Stimulated activated CD4-positive, alpha-beta T cell treated with anti-CD3 and anti-CD28 coated beads, Interleukin-4, amount 100 ng/mL, for 48 hours (primary cell): ENCODE measurements around the gene TSPO.

Experiments used
- DNase-seq, 2 donors: peaks; one replicate each; pipeline ENCODE4 v3.0.0-alpha.2; 2020; ENCODE audit warnings: low read depth in 2 of 2

The TSPO gene

DNA sequence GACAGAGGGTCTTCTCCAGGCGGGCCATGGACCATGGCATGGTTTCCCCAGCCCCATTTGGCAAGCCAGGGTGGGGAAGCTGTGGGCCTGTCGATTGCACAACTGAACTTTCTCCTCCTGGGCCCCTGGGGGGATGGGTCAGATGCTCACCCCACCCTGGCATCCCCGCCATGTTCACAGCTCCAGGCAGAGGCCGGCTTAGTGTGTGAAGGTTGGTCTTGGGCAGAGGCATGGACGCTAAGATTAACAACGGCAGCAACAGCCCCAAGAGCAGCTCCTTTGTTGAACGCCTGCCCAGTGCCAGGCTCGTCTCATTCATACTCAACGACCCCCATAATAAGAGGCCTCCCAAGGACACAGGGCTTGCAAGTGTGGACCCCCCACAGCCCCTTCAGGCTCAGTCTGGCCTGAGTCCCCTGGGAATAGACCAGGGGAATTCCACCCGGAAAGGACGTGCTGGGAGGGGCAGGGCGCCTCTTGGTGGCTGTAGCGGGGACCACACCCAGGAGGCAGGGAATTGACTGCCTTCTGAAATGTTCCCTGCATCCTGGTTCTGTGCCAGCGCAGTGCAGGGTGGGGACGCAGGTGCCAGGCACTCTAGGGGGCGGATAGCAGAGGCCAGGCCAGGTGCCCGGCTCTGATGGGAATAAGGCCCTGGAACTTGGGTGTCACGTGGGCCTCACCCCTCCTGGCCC is 8.3 kb downstream of the TSPO start:
- DNase-seq, result no peak

GRCh38 chr22:43160497-43161126 is 9.3 kb downstream of the TSPO start:
- DNase-seq, result no peak

GRCh38 chr22:43162412-43163150 is 11.2 kb downstream of the TSPO start:
- DNase-seq, result no peak

GRCh38 chr22:43163241-43163795 is 12.0 kb downstream of the TSPO start:
- no peak for DNase-seq

- no peak for DNase-seq
These were observed 13.3 kb downstream of the TSPO start for GRCh38 chr22:43164636-43165035.

DNA sequence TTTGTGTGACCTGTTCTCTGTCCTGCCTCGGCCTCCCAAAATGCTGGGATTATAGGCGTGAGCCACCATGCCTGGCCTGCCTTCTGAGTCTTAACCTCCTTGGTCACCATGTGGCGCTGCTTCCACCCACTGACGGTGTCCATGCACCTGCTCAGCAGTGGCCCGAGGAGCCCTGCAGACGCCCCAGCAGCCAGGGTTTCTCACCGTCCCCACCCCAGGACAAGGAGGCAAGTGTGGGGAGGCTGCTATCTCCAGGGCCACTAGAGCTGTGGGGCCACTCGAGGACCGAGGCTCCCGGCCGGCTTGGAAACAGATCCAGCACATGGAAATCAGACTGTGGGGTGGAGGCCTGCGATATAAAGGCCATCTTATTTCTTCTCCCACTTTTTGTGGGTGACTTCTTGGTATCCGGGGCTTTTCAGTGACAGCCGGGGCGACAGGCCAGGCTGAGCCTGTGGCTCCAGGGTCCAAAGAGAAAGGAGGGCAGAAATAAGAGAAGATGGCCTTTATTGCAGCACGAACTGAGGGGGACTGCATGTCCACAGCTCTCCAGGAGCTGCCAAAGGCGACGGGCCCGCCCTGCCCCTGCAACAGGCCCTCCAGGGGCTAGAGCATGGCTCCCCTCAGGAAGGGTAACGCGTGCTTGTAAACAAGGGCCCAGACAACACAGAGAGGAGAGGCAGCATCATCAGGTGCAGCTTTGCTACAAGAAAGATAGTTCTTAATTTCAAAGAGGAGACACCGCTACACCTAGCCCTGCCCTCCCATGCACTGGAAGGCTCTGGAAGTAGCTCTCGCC is 15.0 kb downstream of the TSPO start:
- DNase-seq, result no peak

DNA sequence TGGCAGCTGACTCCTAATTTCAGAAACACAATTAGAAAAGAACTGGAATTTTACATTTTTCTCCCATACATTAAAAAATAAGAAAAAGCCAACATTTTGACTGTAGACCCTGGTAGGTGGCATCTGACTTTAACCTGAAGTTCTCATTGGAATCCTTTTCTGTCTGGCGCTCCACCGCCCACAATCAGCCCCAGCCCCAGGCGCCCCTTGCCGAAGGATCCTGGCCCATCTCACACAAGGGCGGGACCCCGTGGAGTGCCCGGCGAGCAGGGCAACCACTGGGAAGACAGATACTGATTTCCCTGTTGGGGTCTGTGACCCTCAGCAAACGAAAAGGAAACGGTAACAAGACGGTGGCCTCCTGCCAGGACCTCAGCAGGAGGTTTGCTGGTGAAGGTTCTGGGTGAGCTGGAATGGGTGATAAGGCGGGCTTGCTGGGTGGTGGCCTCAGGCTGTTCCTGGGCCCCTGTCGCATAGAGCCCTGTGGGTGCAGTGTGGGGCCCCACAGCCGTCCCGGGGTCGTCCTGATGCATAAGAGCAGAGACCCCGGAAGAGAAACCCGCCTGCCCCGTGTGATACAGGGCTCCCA is 15.7 kb downstream of the TSPO start:
- no peak for DNase-seq

DNA sequence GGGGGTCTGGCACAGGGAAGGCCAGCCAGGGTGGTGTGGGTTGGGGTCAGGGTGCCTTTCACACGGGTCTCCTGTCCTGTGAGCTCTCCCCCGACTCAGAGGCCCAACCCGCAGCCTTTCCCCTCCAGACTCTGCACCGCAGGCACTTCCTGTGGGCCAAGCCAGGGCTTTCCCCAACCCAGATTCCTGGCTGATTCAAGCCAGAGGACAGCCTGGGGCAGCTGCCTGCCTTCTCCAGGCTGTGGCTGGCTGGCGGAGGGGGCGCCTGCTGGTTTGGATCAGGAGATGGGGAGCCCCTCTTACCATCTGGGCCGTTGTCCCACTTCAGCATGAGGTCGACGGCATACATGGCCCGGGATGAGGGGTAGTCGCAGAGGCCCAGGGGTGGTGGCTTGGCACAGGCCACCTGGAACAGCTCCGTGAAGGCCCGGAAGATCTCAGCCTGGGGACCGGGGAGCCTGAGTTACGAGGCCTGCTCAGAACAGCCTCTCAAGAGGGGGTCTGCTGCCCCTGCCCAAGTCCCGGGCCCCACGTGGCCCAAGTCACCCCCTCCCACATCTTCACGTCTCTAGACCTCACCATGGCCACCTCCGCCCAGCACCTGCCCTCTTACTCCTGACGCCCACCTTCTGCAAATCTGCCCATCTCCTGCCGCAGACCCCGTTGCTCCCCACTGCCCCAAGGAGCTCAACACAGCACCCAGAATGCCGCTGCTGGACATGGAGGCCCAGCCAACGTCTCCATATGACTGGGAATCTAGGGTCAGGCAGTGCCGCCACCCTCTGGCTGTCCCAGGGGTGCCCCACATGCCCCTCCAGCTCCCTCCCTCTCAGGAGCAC is 17.3 kb downstream of the TSPO start:
- DNase-seq, result no peak

DNA sequence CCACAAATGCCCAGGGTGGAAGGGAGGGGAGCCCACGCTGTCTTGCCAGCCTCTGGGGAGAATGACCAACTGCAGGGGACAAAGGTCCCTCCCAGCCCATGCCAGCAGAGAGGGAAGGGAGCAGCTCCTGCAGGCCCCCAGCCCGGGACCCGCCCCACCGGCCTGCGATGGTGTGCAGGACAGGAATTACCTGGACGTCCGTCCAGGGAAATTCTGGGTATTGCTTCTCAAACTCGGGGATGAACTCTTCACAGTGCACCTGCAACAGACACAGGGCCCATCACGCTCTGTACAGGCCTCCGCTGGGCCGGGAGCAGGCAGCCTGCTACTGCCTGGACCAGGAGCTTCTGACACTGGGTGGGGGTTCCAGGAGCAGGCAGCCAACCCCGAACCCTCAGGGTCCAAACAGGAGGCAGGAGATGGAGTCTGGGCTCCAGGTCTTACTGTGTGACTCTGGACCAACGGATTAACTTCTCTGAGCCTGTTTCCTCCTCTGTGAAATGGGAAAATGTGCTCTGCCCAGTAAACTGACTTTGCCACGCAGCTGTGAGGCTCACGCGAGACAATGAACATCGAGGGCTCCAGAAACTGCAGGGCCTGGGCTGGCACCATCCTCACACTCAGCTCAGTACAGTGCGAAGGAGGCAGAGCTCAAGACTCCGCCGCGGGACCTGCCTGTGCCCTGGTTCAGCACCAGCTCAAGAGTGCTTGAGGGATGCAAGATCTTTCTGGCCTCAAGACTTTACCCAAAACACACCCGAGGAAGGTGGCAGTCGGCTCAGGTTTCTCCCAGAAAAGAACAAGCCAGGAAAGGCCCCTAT is 18.2 kb downstream of the TSPO start:
- DNase-seq, result no peak

GRCh38 chr22:43170131-43170480 is 18.7 kb downstream of the TSPO start:
- no peak for DNase-seq

DNA sequence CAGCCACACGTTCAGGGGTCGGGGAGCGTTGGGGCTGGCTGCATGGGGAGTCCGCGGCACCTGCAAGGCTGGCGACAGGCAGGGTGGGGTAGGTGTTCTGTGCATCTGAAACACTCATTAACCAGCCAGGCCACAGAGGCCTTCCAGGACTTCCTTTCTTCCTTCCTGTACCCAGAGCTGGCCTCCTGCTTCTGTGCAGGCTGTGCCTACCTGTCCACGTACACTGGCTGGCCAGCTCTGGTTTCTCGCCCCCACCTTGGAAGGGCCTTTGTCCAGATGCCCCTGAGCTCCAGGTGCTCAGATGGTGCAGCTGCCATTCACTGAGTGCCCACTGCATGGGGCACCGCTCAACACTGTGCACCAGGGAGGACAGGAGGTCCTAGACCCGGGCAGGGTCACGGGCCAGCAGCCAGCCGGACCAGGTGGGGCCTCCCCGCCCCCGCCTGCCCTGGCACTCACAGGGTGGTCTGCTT is 19.7 kb downstream of the TSPO start:
- no peak for DNase-seq

DNA sequence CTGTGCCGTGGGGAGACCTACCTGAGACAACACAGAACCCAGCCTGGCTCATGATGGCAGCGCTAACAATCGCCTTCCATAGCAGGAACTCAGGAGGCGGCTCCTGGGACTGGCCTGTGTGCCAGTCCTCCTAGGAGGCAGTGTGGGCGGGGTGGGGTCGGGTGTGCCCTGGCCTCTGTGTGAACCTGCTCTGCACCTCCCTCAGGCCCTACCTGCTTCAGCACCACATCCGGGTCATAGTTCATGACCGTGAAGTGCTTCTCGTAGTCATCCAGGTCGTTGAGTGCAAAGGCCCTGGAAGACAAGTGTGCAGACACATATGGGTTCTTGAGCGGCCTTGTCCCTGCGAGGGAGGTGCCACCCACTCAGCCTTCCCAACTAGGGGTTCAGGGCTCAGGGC is 20.2 kb downstream of the TSPO start:
- no peak for DNase-seq

- no peak for DNase-seq
These were observed 20.8 kb downstream of the TSPO start for GRCh38 chr22:43172191-43172590.

DNA sequence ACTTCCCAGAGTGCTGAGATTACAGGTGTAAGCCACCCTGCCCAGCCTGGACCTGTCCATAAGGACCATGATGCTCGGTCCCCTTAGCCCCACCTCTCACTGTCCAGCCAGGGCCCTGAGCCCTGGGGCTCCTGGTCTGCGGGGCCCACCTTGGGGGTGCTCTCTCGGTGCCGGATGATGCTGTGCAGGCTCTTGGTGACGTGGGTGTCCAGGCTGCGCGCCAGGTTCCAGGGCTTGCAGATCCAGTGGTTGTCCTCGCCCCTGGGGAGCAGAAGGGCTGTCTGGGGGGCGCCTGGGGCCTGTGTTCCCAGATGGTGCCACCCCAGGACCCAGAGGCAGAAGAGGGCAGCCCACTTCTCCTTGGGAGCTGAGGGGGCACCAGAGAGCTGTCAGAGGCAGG is 22.2 kb downstream of the TSPO start:
- no peak for DNase-seq

- no peak for DNase-seq
These were observed 22.8 kb downstream of the TSPO start for GRCh38 chr22:43173976-43174720.

DNA sequence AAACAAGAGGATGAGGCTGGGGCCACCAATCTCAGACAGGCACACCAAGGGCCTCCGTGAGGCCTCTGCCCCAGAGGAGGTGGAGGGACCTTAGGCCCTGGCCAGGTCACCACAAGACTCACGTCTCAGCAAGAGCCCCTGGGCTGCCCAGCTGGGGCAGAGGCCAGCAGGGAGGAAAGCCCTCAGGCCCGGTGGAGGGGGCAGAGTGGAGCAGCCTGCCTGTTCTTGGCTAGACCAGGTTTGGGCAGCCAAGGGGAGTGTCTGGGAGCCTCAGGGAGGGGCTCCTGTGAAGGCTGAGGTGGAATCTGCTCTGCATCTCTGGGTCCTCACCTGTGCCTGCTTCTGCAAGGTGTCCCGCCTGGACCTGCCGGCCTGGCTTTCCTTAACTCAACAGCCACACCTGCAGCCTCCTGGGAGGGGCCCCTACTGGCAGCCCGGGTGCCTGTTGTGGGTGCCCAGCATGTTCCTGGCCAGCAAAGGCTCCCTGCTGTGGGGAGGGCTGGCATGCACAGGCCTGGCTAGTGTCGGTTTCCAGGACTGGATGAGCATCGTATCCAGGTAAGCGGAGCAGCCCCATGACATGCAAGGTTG is 23.7 kb downstream of the TSPO start:
- no peak for DNase-seq

DNA sequence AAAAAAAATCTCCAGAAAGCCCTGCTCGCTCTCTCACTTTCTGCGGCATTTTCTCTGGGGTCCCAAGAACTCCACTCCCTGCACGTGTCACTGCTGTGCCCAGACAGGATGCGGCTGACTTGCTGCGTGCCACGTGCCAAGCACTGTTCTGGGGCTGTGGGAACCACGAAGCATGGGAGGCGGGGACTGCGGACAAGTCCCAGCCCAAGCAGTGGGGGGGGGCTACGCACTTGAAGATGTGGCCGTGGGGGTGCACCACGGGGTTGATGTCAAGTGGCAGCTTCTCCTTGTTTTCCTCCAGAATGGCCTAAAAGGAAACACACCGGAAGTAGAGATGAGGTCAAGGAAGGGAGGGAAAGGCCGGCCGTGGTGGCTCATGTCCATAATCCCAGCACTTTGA is 24.7 kb downstream of the TSPO start:
- DNase-seq, result no peak

DNA sequence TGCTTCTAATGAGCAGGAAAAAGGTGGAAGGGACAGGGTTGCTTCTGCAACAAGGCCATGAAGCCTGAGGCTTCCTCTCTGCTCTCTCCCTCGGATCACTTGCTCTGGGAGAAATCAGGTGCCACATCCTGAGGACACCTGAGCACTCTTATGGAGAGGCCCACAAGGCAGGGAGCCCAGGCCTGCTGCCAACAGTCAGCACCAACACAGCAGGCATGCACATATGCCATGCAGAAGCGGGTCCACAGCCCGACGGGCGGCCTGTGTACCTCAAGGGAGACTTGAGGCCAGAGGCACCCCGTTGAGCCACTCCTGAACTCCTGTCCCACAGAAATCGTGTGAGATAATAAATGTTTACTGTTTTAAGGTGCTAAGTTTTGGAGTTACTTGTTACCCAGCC is 26.1 kb downstream of the TSPO start:
- no peak for DNase-seq
